GM12878 (cell line): Measurements from ENCODE around the gene GAS2. TPM values are rescaled to one million over a fixed set of nuclear protein-coding genes. Genes with fewer than 3 reads are reported as not detected.

ENCODE experiments used
- ATAC-seq: fragments of 200-7000 bp; cut with Tn5 transposase; 3 replicates; pipeline ENCODE4 v1.9.1; 2020; ENCODE audit warnings: mild to moderate bottlenecking, moderate library complexity
- BruUV-seq: library from RNA; stranded (reverse); fragments of 400-500 nt; replicated peaks from 2 replicates; lab custom pipeline; 2021; lab: Mats Ljungman, UMichigan
- CTCF ChIA-PET: fragments of 300-600 bp; sonication (Branson Sonifier 250); formaldehyde crosslinking; extraction: SDS; loops from one replicate; lab custom pipeline; 2021; ENCODE audit warnings: inconsistent platforms; lab: Yijun Ruan, JAX
- POLR2A ChIA-PET: fragments of 350-600 bp; formaldehyde crosslinking; extraction: SDS; loops from one replicate; lab custom pipeline; 2021; ENCODE audit warnings: inconsistent platforms; lab: Charles Lee
- RAD21 ChIA-PET: fragments of 300-600 bp; sonication (Branson Sonifier 250); formaldehyde crosslinking; loops from one replicate; lab custom pipeline; 2023; ENCODE audit warnings: antibody characterized with exemption; ENCODE audit not compliant: unreplicated experiment; lab: Charles Lee
- SMC1A ChIA-PET: fragments of 300-600 bp; sonication (Branson Sonifier 250); formaldehyde crosslinking; loops from one replicate; lab custom pipeline; 2023; ENCODE audit not compliant: unreplicated experiment, uncharacterized antibody; lab: Charles Lee
- DNase-seq: peaks from one replicate; pipeline ENCODE4 v3.0.0-alpha.2; 2011; ENCODE audit warnings: low read depth, low spot score
- FAIRE-seq: peaks from 3 replicates; lab custom pipeline; 2011; peaks lifted over from hg19 to GRCh38; lab: Jason Lieb, UNC
- H2AFZ ChIP-seq: 2 replicates; pipeline ENCODE4 v1.6.0; 2011; ENCODE audit warnings: low read depth, low read length, control low read depth; ENCODE audit not compliant: control insufficient read depth
- H3K27ac ChIP-seq: 2 replicates; pipeline ENCODE4 v1.5.1; 2011; ENCODE audit warnings: control low read depth; ENCODE audit not compliant: control insufficient read depth, insufficient read depth
- H3K27me3 ChIP-seq, 2 experiments: replicated peaks in 1 of 2; 2 replicates each; pipeline versions ENCODE4 v1.6.0 to v1.6.1; 2011; ENCODE audit warnings: low read length in 1 of 2; ENCODE audit not compliant: control insufficient read depth in 2 of 2, insufficient read depth in 2 of 2
- H3K36me3 ChIP-seq, 2 experiments: 2 replicates each; pipeline ENCODE4 v1.5.1; 2011; ENCODE audit warnings: low read length in 1 of 2; ENCODE audit not compliant: control insufficient read depth in 2 of 2, insufficient read depth in 2 of 2
- H3K4me1 ChIP-seq: 2 replicates; pipeline ENCODE4 v1.6.1; 2011; ENCODE audit warnings: mild to moderate bottlenecking, low read length, moderate library complexity, mixed read lengths; ENCODE audit not compliant: control insufficient read depth, insufficient read depth
- H3K4me2 ChIP-seq: 2 replicates; pipeline ENCODE4 v1.6.0; 2011; ENCODE audit warnings: control low read depth; ENCODE audit not compliant: control insufficient read depth, insufficient read depth
- H3K4me3 ChIP-seq: fragments of 200-600 bp; sonication (generic); 2 replicates; pipeline ENCODE4 v1.5.1; 2016
- H3K79me2 ChIP-seq: 2 replicates; pipeline ENCODE4 v1.6.0; 2011; ENCODE audit warnings: low read length; ENCODE audit not compliant: control insufficient read depth, insufficient read depth
- H3K9ac ChIP-seq: 2 replicates; pipeline ENCODE4 v1.8.0; 2011; ENCODE audit warnings: low read length, control low read depth, mixed read lengths; ENCODE audit not compliant: control insufficient read depth, insufficient read depth
- H3K9me3 ChIP-seq: replicated peaks from 3 replicates; pipeline ENCODE4 v1.5.1; 2011; ENCODE audit warnings: mild to moderate bottlenecking, low read length; ENCODE audit not compliant: control insufficient read depth, insufficient read depth
- H4K20me1 ChIP-seq: 2 replicates; pipeline ENCODE4 v1.6.0; 2011; ENCODE audit not compliant: control insufficient read depth, insufficient read depth
- GABPA ChIP-seq: IDR thresholded peaks from 2 replicates; pipeline ENCODE4 v1.6.1; 2014; ENCODE audit warnings: antibody characterized with exemption, low read depth, mild to moderate bottlenecking, inconsistent platforms
- POLR2AphosphoS5 ChIP-seq: IDR thresholded peaks from 2 replicates; pipeline ENCODE4 v1.6.1; 2011; ENCODE audit warnings: mild to moderate bottlenecking, low read length, inconsistent platforms
- RB1 ChIP-seq: fragments of 450-650 bp; formaldehyde crosslinking; IDR thresholded peaks from 2 replicates; pipeline ENCODE4 v1.6.1; 2017; ENCODE audit warnings: mild to moderate bottlenecking, borderline replicate concordance
- YBX1 ChIP-seq: fragments of 450-650 bp; IDR thresholded peaks from 2 replicates; pipeline ENCODE4 v1.6.1; 2016; ENCODE audit warnings: antibody characterized with exemption
- WGBS: methylation state at CpG from one replicate; pipeline ENCODE4 v1.1.6; 2016; ENCODE audit warnings: low lambda C conversion rate; ENCODE audit not compliant: insufficient replicate concordance, insufficient coverage; ENCODE audit errors: missing lambda C conversion rate; 5-methylcytosine and 5-hydroxymethylcytosine counted together
- in situ Hi-C: fragments of 300-500 bp; cut with MboI; formaldehyde crosslinking; loops from 9 replicates; pipeline ENCODE4 v1.14.3; 2018; ENCODE audit warnings: mixed read lengths
- intact Hi-C: fragments of 100-400 bp; cut with micrococcal nuclease; formaldehyde crosslinking; loops from one replicate; pipeline ENCODE4 v1.14.2; 2022; ENCODE audit not compliant: unreplicated experiment
- polyA plus RNA-seq, 11 experiments: library from polyadenylated mRNA; depleted of rRNA in 4 of 11; unstranded in 6 of 11; stranded (reverse) in 5 of 11; fragments of >200 nt; fragmentation: Nextera tagmentation in 4 of 11; fragmentation: Illumina TruSeq in 1 of 11; extraction: Ambion mirVana in 4 of 11; extraction: Trizol in 1 of 11; gene quantifications; 1 replicate in 1 of 11; 2 replicates in 10 of 11; pipeline versions ENCODE4 v1.2.1 to v1.2.3, GENCODE V29; 2011 to 2016; ENCODE audit warnings: inconsistent platforms in 2 of 11, missing spikeins in 2 of 11, low read depth in 1 of 11
- total RNA-seq, 4 experiments: library from RNA; depleted of rRNA in 3 of 4; stranded (reverse); fragments of >200 nt in 3 of 4; fragmentation: Illumina TruSeq in 1 of 4; extraction: Trizol in 1 of 4; gene quantifications; 2 replicates each; pipeline versions ENCODE4 v1.2.1 to v1.2.3, GENCODE V29; 2013 to 2021
- TF ChIP-seq, protein P1 (sequence below): fragments of 450-650 bp; IDR thresholded peaks from 2 replicates; pipeline ENCODE4 v1.6.1; 2017; ENCODE audit warnings: mild to moderate bottlenecking, low read depth, inconsistent platforms; ENCODE audit not compliant: poor library complexity, severe bottlenecking
- TF ChIP-seq, protein P2 (sequence below): IDR thresholded peaks from 2 replicates; pipeline ENCODE4 v1.6.1; 2011; ENCODE audit warnings: mild to moderate bottlenecking, low read depth, low read length, moderate library complexity; ENCODE audit not compliant: insufficient replicate concordance
- TF ChIP-seq, protein P3 (sequence below): fragments of 450-650 bp; IDR thresholded peaks from 2 replicates; pipeline ENCODE4 v1.6.1; 2016; ENCODE audit warnings: mild to moderate bottlenecking
- TF ChIP-seq, protein P4 (sequence below): fragments of 450-650 bp; IDR thresholded peaks from 2 replicates; pipeline ENCODE4 v1.6.1; 2016; ENCODE audit warnings: mild to moderate bottlenecking, moderate library complexity, borderline replicate concordance

Gene GAS2
- total and polyA plus RNA-seq, 10 of the 15 experiments (the other 5 are each of a cell fraction or from before 2014, with no cell fraction given), result 16.4 to 81.4 (median 26.2) TPM

DNA sequence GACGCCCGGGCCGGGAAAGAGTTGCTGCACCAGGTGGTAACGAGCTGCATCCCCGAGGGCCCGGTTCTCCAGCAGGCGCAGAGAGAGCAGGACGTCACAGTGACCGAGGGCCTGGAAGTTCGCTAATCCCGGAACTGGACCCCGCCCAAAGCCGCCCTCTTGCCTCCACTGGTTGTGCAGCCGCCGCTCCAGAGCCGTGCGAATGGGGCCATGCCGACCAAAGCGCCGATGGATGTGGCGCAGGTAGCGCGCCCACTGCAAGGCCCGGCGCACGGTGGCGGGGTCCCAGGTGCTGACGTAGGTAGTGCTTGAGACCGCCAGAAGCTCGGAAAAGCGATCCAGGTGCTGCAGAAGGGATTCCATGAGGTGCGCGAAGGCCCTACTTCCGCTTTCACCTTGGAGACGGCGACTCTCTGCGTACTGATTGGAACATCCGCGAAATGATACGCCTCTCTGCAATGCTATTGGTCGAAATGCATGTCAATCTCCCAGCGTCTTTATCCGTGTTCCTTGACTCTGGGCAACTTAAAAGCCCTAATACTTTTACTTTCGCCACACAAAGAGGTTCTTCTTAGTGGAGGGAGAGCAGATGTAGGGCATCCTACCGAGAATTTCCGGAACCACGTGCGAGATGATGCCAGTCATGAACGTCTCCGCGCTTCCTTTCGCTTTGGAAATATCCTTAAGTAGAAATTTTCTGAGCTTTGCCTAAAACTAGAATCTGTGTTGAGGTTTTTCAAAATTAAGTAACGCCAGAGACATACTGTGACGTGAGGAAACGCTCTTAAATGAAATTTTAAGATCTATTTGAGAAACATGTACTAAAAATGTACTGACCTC lies 40.7 kb upstream of the GAS2 start, which contains the start of gene FANCF:
FANCF (minus strand) TSS at position 376 of the 840 bp plus-strand sequence; CDS start at position 363, 13 bp downstream.
- H3K9ac ChIP-seq, result peak within 1 kb of the TSS; percentile 83
- in situ Hi-C loops, result no loop called here
- TF ChIP-seq, protein P1, sequence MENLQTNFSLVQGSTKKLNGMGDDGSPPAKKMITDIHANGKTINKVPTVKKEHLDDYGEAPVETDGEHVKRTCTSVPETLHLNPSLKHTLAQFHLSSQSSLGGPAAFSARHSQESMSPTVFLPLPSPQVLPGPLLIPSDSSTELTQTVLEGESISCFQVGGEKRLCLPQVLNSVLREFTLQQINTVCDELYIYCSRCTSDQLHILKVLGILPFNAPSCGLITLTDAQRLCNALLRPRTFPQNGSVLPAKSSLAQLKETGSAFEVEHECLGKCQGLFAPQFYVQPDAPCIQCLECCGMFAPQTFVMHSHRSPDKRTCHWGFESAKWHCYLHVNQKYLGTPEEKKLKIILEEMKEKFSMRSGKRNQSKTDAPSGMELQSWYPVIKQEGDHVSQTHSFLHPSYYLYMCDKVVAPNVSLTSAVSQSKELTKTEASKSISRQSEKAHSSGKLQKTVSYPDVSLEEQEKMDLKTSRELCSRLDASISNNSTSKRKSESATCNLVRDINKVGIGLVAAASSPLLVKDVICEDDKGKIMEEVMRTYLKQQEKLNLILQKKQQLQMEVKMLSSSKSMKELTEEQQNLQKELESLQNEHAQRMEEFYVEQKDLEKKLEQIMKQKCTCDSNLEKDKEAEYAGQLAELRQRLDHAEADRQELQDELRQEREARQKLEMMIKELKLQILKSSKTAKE, result peak; percentile 61
- TF ChIP-seq, protein P2, sequence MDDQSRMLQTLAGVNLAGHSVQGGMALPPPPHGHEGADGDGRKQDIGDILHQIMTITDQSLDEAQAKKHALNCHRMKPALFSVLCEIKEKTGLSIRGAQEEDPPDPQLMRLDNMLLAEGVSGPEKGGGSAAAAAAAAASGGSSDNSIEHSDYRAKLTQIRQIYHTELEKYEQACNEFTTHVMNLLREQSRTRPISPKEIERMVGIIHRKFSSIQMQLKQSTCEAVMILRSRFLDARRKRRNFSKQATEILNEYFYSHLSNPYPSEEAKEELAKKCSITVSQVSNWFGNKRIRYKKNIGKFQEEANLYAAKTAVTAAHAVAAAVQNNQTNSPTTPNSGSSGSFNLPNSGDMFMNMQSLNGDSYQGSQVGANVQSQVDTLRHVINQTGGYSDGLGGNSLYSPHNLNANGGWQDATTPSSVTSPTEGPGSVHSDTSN, result peak; percentile 99
- TF ChIP-seq, protein P3, sequence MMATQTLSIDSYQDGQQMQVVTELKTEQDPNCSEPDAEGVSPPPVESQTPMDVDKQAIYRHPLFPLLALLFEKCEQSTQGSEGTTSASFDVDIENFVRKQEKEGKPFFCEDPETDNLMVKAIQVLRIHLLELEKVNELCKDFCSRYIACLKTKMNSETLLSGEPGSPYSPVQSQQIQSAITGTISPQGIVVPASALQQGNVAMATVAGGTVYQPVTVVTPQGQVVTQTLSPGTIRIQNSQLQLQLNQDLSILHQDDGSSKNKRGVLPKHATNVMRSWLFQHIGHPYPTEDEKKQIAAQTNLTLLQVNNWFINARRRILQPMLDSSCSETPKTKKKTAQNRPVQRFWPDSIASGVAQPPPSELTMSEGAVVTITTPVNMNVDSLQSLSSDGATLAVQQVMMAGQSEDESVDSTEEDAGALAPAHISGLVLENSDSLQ, result peak; percentile 100
- peak; percentile 19; the same call in 1 of the 2 replicates for TF ChIP-seq RB1
- peak; percentile 84 for TF ChIP-seq GABPA
- TF ChIP-seq, protein P4, sequence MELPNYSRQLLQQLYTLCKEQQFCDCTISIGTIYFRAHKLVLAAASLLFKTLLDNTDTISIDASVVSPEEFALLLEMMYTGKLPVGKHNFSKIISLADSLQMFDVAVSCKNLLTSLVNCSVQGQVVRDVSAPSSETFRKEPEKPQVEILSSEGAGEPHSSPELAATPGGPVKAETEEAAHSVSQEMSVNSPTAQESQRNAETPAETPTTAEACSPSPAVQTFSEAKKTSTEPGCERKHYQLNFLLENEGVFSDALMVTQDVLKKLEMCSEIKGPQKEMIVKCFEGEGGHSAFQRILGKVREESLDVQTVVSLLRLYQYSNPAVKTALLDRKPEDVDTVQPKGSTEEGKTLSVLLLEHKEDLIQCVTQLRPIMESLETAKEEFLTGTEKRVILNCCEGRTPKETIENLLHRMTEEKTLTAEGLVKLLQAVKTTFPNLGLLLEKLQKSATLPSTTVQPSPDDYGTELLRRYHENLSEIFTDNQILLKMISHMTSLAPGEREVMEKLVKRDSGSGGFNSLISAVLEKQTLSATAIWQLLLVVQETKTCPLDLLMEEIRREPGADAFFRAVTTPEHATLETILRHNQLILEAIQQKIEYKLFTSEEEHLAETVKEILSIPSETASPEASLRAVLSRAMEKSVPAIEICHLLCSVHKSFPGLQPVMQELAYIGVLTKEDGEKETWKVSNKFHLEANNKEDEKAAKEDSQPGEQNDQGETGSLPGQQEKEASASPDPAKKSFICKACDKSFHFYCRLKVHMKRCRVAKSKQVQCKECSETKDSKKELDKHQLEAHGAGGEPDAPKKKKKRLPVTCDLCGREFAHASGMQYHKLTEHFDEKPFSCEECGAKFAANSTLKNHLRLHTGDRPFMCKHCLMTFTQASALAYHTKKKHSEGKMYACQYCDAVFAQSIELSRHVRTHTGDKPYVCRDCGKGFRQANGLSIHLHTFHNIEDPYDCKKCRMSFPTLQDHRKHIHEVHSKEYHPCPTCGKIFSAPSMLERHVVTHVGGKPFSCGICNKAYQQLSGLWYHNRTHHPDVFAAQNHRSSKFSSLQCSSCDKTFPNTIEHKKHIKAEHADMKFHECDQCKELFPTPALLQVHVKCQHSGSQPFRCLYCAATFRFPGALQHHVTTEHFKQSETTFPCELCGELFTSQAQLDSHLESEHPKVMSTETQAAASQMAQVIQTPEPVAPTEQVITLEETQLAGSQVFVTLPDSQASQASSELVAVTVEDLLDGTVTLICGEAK, result peak; percentile 88
- TF ChIP-seq POLR2AphosphoS5, result peak; percentile 85
- no peak for TF ChIP-seq YBX1

More for the DNA sequence above, 40.7 kb upstream of the GAS2 start, which contains the start of gene FANCF:
- Histone ChIP-seq H3K4me1 (peaks cover 6% of the 10 kb centered on the region; the same call in 1 of the 2 replicates), H3K4me2 (peak within 1 kb of the TSS; percentile 96), H2AFZ (peak within 1 kb of the TSS; percentile 93), H3K79me2 (peaks cover 16% of the 10 kb centered on the region), H3K27ac (peak within 1 kb of the TSS; percentile 90), H3K36me3 (no peaks in the 10 kb centered on the region; a peak in 1 of 4 replicates), H3K27me3 (no peaks in the 10 kb centered on the region), H3K9me3 (no peaks in the 10 kb centered on the region; the same call in 2 of the 3 replicates), H4K20me1 (no peaks in the 10 kb centered on the region), H3K4me3 (peak within 1 kb of the TSS; percentile 85)
- CTCF ChIA-PET, result interaction anchor here (0.7 to 4.7 kb wide), 12 partner anchors 9 to 162 kb away, joined by 3 to 23 read pairs (median 6); partner anchors contain the start of gene GAS2
- FAIRE-seq (peak; percentile 97), DNase-seq (peak; percentile 100), ATAC-seq (peak; percentile 95)
- POLR2A ChIA-PET, result interaction anchor here (0.6 to 2.4 kb wide), 9 partner anchors 31 to 204 kb away, joined by 3 to 10 read pairs (median 5); partner anchors contain the start of genes GAS2 and SVIP
- RAD21 ChIA-PET, result interaction anchor here (0.6 to 2.9 kb wide), 12 partner anchors 31 to 162 kb away, joined by 3 to 19 read pairs (median 3); no protein-coding TSS in a partner anchor
- under 1% methylated on average over 51 of the region's 55 CpGs for WGBS
- SMC1A ChIA-PET, result interaction anchor here (0.7 to 4.0 kb wide), 15 partner anchors 9 to 169 kb away, joined by 3 to 23 read pairs (median 3); no protein-coding TSS in a partner anchor
- BruUV-seq, result TSS peak; percentile 90
- intact Hi-C loops, result loop anchor here (2.0 kb wide), 3 partner anchors 41 to 203 kb away; partner anchors contain the start of genes GAS2 and SVIP
